Measurements from ENCODE around the gene ALG9. TPM values are rescaled to one million over a fixed set of nuclear protein-coding genes. Genes with fewer than 3 reads are reported as not detected.

The ALG9 gene
- total RNA-seq, 1 donor from 2014 or later, result 55.5 TPM

GRCh38 chr11:111855506-111855905 lies 15.9 kb downstream of the ALG9 start:
- Mint-ChIP-seq H3K27ac (ENCODE audit: unreplicated experiment) (no peak overlapping the region), H3K9me3 (no peaks in the 10 kb centered on the region), H3K36me3 (ENCODE audit: low read depth) (peaks cover 9% of the 10 kb centered on the region), H3K27me3 (ENCODE audit: low read depth) (no peaks in the 10 kb centered on the region), H3K4me3 (no peak overlapping the region), H3K4me1 (no peaks in the 10 kb centered on the region)
- no peak for DNase-seq (ENCODE audit: low read depth, low spot score)
- no peak for TF ChIP-seq CTCF (conservative IDR thresholded peaks at IDR 0.05)

- no peak for DNase-seq (ENCODE audit: low read depth, low spot score)
Observed at GRCh38 chr11:111852103-111852502, 19.3 kb downstream of the ALG9 start.

GRCh38 chr11:111851636-111852035 lies 19.7 kb downstream of the ALG9 start:
- H3K9me3 Mint-ChIP-seq, result no peaks in the 10 kb centered on the region
- H3K27me3 Mint-ChIP-seq (ENCODE audit: low read depth), result no peaks in the 10 kb centered on the region
- H3K4me1 Mint-ChIP-seq, result peaks cover 6% of the 10 kb centered on the region
- no peak for TF ChIP-seq CTCF (conservative IDR thresholded peaks at IDR 0.05)
- no peak overlapping the region for H3K27ac Mint-ChIP-seq (ENCODE audit: unreplicated experiment)
- DNase-seq (ENCODE audit: low read depth, low spot score), result no peak
- peaks cover 20% of the 10 kb centered on the region for H3K36me3 Mint-ChIP-seq (ENCODE audit: low read depth)
- no peak overlapping the region for H3K4me3 Mint-ChIP-seq

More at GRCh38 chr11:111852103-111852502, 19.3 kb downstream of the ALG9 start:
- H3K4me1 Mint-ChIP-seq, result peaks cover 1% of the 10 kb centered on the region
- H3K9me3 Mint-ChIP-seq, result no peaks in the 10 kb centered on the region
- H3K36me3 Mint-ChIP-seq (ENCODE audit: low read depth), result peaks cover 20% of the 10 kb centered on the region
- H3K27me3 Mint-ChIP-seq (ENCODE audit: low read depth), result no peaks in the 10 kb centered on the region
- TF ChIP-seq CTCF (conservative IDR thresholded peaks at IDR 0.05), result no peak
- no peak overlapping the region for H3K4me3 Mint-ChIP-seq
- no peak overlapping the region for H3K27ac Mint-ChIP-seq (ENCODE audit: unreplicated experiment)

GRCh38 chr11:111851067-111851466 lies 20.3 kb downstream of the ALG9 start:
- Mint-ChIP-seq H3K4me1 (peaks cover 8% of the 10 kb centered on the region), H3K27me3 (ENCODE audit: low read depth) (no peaks in the 10 kb centered on the region), H3K36me3 (ENCODE audit: low read depth) (peaks cover 20% of the 10 kb centered on the region), H3K4me3 (no peak overlapping the region), H3K27ac (ENCODE audit: unreplicated experiment) (no peak overlapping the region), H3K9me3 (no peaks in the 10 kb centered on the region)
- no peak for TF ChIP-seq CTCF (conservative IDR thresholded peaks at IDR 0.05)
- DNase-seq (ENCODE audit: low read depth, low spot score), result no peak

GRCh38 chr11:111849631-111850030 lies 21.8 kb downstream of the ALG9 start:
- DNase-seq (ENCODE audit: low read depth, low spot score), result no peak
- Mint-ChIP-seq H3K27ac (ENCODE audit: unreplicated experiment) (no peak overlapping the region), H3K4me1 (peaks cover 8% of the 10 kb centered on the region), H3K9me3 (no peaks in the 10 kb centered on the region), H3K4me3 (no peak overlapping the region), H3K27me3 (ENCODE audit: low read depth) (no peaks in the 10 kb centered on the region), H3K36me3 (ENCODE audit: low read depth) (peaks cover 17% of the 10 kb centered on the region)
- TF ChIP-seq CTCF (conservative IDR thresholded peaks at IDR 0.05), result no peak

- TF ChIP-seq CTCF (conservative IDR thresholded peaks at IDR 0.05), result no peak
- no peak overlapping the region for H3K27ac Mint-ChIP-seq (ENCODE audit: unreplicated experiment)
- H3K4me1 Mint-ChIP-seq, result peaks cover 8% of the 10 kb centered on the region
- no peak for DNase-seq (ENCODE audit: low read depth, low spot score)
- no peaks in the 10 kb centered on the region for H3K27me3 Mint-ChIP-seq (ENCODE audit: low read depth)
- H3K9me3 Mint-ChIP-seq, result no peaks in the 10 kb centered on the region
- peaks cover 11% of the 10 kb centered on the region for H3K36me3 Mint-ChIP-seq (ENCODE audit: low read depth)
- no peak overlapping the region for H3K4me3 Mint-ChIP-seq
Observed at GRCh38 chr11:111846636-111847035, 24.7 kb downstream of the ALG9 start.

All from neural crest cell (in vitro differentiated cells).